HG03432 (cell line): ENCODE measurements around the gene CXCL8.
A peak's percentile ranks its signal among the peaks of the same experiment; 100 is the strongest.

Experiments used
- ATAC-seq: cut with Tn5 transposase; IDR thresholded peaks from one replicate; pipeline ENCODE4 v1.9.1; 2021; ENCODE audit warnings: mild to moderate bottlenecking, moderate library complexity; ENCODE audit not compliant: unreplicated experiment

Gene CXCL8

GRCh38 chr4:73718375-73719373, 21.7 kb upstream of the CXCL8 start:
- ATAC-seq = peak; percentile 95

- no peak for ATAC-seq
Observed at GRCh38 chr4:73721435-73721834, 18.9 kb upstream of the CXCL8 start.

GRCh38 chr4:73721909-73722308, 18.5 kb upstream of the CXCL8 start:
- no peak for ATAC-seq

GRCh38 chr4:73723023-73723422, 17.3 kb upstream of the CXCL8 start:
- no peak for ATAC-seq

GRCh38 chr4:73723928-73724327, 16.4 kb upstream of the CXCL8 start:
- ATAC-seq = no peak

- ATAC-seq = no peak
Observed at GRCh38 chr4:73725510-73725909, 14.9 kb upstream of the CXCL8 start.

- ATAC-seq = no peak
Observed at GRCh38 chr4:73725985-73726384, 14.4 kb upstream of the CXCL8 start.

- peak; percentile 76 for ATAC-seq
Observed at GRCh38 chr4:73727685-73728084, 12.7 kb upstream of the CXCL8 start.

- ATAC-seq = no peak
Observed at GRCh38 chr4:73728091-73728741, 12.2 kb upstream of the CXCL8 start.

GRCh38 chr4:73729534-73730165, 10.7 kb upstream of the CXCL8 start:
- peak; percentile 61 for ATAC-seq

GRCh38 chr4:73730292-73730691, 10.1 kb upstream of the CXCL8 start:
- no peak for ATAC-seq

GRCh38 chr4:73730867-73731266, 9.5 kb upstream of the CXCL8 start:
- ATAC-seq = no peak

- ATAC-seq = no peak
Observed at GRCh38 chr4:73731968-73732610, 8.3 kb upstream of the CXCL8 start.

- no peak for ATAC-seq
Observed at GRCh38 chr4:73732759-73733431, 7.5 kb upstream of the CXCL8 start.

GRCh38 chr4:73734530-73735001, 5.8 kb upstream of the CXCL8 start:
- ATAC-seq = no peak

GRCh38 chr4:73735231-73735630, 5.1 kb upstream of the CXCL8 start:
- peak; percentile 91 for ATAC-seq

GRCh38 chr4:73741031-73741749, 821 bp downstream of the CXCL8 start:
- ATAC-seq = no peak

- no peak for ATAC-seq
Observed at GRCh38 chr4:73741750-73742489, 1.6 kb downstream of the CXCL8 start.
